ENCODE results near the gene ZSCAN29. TPM values are rescaled to one million over a fixed set of nuclear protein-coding genes. Genes with fewer than 3 reads are reported as not detected.

ZSCAN29 gene
- total RNA-seq, 2 donors from 2014 or later, result 11.2 to 13.2 TPM

DNA sequence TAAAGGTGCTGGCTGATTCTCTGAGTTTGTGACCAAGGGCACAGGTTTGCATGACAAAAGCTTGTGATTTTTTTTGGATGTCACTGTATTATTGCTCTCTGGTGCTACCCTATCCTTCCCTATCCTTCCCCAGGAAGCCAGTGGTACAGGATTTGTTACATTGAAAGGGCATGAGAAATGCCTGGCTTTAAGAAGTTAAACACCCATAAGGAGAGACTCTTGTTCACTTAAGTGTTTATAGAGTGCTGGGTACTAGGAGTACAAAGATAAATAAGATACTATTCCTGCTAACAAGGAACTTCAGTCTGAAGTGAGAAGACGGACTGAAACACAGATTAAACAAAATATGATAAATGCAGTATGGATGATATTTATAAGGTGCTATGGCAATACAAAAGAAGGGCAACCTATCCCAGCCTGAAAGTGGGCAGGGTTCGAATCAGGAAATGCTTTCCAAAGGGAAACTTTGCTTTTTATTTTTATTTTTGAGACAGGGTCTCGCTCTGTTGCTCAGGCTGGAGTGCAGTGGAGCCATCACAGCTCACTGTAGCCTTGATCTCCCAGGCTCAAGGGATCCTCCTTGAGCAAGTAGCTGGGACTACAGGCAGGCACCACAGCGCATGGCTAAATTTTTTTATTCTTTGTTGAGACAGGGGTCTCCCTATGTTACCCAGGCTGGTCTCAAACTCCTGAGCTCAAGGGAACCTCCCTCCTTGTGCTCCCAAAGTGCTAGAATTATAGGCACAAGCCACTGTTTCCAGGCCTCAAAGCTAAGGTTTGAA, 51.7 kb downstream of the ZSCAN29 start:
- Histone ChIP-seq H3K36me3 (replicated peaks in 1 of 2; ENCODE audit: insufficient read depth in 1 of 2, low read depth in 2 of 2) (no peaks in the 10 kb centered on the region), H3K4me1 (no peaks in the 10 kb centered on the region), H3K27me3 (no peaks in the 10 kb centered on the region), H3K9me3 (no peaks in the 10 kb centered on the region), H3K4me3 (no peak overlapping the region), H3K27ac (no peak overlapping the region)
- WGBS, 2 donors, result 65 to 76% methylated on average over 4 of the region's 4 CpGs
- DNase-seq (no peak), ATAC-seq (no peak)
- TF ChIP-seq, protein P1, sequence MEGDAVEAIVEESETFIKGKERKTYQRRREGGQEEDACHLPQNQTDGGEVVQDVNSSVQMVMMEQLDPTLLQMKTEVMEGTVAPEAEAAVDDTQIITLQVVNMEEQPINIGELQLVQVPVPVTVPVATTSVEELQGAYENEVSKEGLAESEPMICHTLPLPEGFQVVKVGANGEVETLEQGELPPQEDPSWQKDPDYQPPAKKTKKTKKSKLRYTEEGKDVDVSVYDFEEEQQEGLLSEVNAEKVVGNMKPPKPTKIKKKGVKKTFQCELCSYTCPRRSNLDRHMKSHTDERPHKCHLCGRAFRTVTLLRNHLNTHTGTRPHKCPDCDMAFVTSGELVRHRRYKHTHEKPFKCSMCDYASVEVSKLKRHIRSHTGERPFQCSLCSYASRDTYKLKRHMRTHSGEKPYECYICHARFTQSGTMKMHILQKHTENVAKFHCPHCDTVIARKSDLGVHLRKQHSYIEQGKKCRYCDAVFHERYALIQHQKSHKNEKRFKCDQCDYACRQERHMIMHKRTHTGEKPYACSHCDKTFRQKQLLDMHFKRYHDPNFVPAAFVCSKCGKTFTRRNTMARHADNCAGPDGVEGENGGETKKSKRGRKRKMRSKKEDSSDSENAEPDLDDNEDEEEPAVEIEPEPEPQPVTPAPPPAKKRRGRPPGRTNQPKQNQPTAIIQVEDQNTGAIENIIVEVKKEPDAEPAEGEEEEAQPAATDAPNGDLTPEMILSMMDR (IDR thresholded peaks at IDR 0.05), result no peak
- no peak for TF ChIP-seq POLR2A (IDR thresholded peaks at IDR 0.05)
- intact Hi-C loops (cut with DNase I), result no loop called here

DNA sequence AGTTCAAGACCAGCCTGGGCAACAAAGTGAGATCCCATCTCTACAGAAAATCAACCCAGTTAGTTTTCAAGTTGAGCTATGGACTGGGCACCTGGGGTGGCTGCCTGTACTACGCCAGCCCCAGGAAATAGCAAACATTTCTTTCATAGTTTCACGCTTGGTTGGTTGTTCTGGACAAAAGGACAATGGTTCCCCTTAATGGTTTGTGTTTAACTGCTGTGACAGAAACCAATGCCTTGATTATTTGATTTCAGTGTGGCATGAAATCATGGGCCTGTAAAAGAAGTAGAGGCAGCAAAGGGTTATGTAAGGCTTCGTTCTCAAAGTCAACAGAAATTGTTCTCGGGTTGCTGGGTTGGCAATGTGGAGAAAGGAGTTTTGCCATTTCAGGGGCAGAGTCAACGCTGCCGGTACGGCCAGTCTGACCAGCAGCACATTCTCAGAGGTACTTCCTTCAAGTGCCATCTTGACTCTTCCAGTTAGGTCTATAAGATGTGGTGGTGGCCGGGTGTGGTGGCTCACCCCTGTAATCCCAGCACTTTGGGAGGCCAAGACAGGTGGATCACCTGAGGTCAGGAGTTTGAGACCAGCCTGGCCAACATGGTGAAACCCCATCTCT, 53.2 kb downstream of the ZSCAN29 start:
- DNase-seq, result no peak
- H3K27me3 ChIP-seq, result no peaks in the 10 kb centered on the region
- no peak for TF ChIP-seq POLR2A (IDR thresholded peaks at IDR 0.05)
- TF ChIP-seq, protein P1 (IDR thresholded peaks at IDR 0.05), result no peak
- no peaks in the 10 kb centered on the region for H3K9me3 ChIP-seq
- WGBS, 2 donors, result 74 to 76% methylated on average over 7 to 8 of the region's 8 CpGs
- ATAC-seq, result no peak
- no peak overlapping the region for H3K4me3 ChIP-seq
- no peak overlapping the region for H3K27ac ChIP-seq
- H3K4me1 ChIP-seq, result no peaks in the 10 kb centered on the region
- no peaks in the 10 kb centered on the region for H3K36me3 ChIP-seq (replicated peaks in 1 of 2; ENCODE audit: insufficient read depth in 1 of 2, low read depth in 2 of 2)
- intact Hi-C loops (cut with DNase I), result no loop called here

DNA sequence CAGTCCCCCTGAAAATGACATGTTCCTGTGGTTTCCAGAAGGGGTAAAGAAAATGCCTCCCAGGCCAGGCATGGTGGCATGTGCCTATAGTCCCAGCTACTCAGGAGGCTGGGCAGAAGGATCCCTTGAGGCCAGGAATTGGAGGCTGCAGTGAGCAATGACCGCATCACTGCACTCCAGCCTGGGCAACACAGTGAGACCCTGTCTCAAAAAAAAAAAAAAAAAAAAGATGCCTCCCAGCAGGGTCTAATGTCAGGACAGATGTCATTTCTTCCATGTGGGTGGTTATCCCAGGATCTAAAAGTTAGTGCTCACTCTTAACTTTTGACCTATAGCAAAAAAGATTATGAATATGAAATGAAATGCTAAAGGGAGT, 53.9 kb downstream of the ZSCAN29 start:
- 90 to 100% methylated on average over 1 of the region's 1 CpG for WGBS, 2 donors

DNA sequence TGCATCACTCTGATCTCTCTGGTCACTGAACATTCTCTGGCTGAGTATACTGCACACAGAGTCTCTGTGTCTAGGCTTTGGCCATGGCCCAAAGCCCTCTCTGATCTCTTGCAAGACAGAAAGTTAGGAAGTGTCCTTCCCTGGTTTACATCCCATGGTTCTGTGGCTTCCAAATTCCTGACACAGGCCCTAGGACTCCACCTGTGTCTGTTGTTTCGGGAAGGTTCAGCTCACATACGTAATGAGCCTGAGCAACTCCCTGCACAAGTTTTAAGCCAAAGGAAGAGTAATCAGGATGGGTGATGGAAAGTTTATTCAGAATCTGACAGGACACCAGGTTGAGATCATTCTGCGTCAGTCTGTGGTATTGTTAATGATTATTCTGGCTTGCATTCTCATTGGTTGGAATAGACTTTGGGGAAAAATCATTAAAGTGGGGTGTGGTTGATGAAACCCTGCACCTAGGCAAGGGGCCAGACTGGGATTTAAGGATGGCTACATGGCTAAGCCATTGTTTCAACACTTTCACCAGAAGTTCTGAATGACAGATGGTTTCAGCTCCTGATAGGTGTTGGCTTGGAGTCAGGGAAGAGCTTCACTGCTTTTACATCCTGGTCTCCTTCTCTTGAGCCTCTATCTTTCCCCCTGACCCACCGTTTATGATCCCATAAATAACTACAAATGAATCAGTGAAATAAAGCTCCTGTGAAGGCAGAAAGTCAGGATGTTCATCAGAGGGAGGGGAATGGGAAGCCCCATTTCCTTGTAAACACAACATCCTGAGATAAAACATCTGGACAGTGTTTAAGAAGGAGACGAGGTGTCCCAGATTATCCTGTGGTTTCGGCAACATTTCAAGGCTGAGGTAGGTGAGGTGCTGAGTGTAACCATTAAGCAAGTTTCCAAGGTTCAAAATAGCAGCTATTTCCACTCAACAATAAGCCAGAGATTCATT, 54.5 kb downstream of the ZSCAN29 start:
- no peaks in the 10 kb centered on the region for H3K27me3 ChIP-seq
- no peaks in the 10 kb centered on the region for H3K9me3 ChIP-seq
- DNase-seq (no peak), ATAC-seq (no peak)
- H3K4me1 ChIP-seq, result no peaks in the 10 kb centered on the region
- no peak overlapping the region for H3K4me3 ChIP-seq
- intact Hi-C loops (cut with DNase I), result no loop called here
- WGBS, 2 donors, result 44 to 62% methylated on average over 6 of the region's 6 CpGs
- TF ChIP-seq, protein P1 (IDR thresholded peaks at IDR 0.05), result no peak
- TF ChIP-seq POLR2A (IDR thresholded peaks at IDR 0.05), result no peak
- H3K36me3 ChIP-seq (replicated peaks in 1 of 2; ENCODE audit: insufficient read depth in 1 of 2, low read depth in 2 of 2), result no peaks in the 10 kb centered on the region
- H3K27ac ChIP-seq, result no peak overlapping the region

More for the DNA sequence above, 53.9 kb downstream of the ZSCAN29 start:
- H3K27me3 ChIP-seq, result no peaks in the 10 kb centered on the region
- no peak overlapping the region for H3K27ac ChIP-seq
- DNase-seq (no peak), ATAC-seq (no peak)
- TF ChIP-seq, protein P1 (IDR thresholded peaks at IDR 0.05), result no peak
- TF ChIP-seq POLR2A (IDR thresholded peaks at IDR 0.05), result no peak
- no peaks in the 10 kb centered on the region for H3K36me3 ChIP-seq (replicated peaks in 1 of 2; ENCODE audit: insufficient read depth in 1 of 2, low read depth in 2 of 2)
- H3K4me1 ChIP-seq, result no peaks in the 10 kb centered on the region
- H3K4me3 ChIP-seq, result no peak overlapping the region
- no peaks in the 10 kb centered on the region for H3K9me3 ChIP-seq
- intact Hi-C loops (cut with DNase I), result no loop called here
